ENCODE data around the gene CEP128.

GRCh38 chr14:80618751-80619329, 322.7 kb downstream of the CEP128 start:
- no peak for TF ChIP-seq POLR2A (IDR thresholded peaks at IDR 0.05; ENCODE audit: low read length)
- no peak for TF ChIP-seq GATA1 (IDR thresholded peaks at IDR 0.05; ENCODE audit: low read depth, low read length)

All from erythroblast (primary cell).